GM18858 (cell line): ENCODE results near the gene SLC7A4.
"Not testable (repeated sequence)": the region's sequence is repeated elsewhere in the genome, so short reads cannot be mapped to it uniquely, and the experiment has no call there.

Source experiments
- ATAC-seq: cut with Tn5 transposase; IDR thresholded peaks from one replicate; pipeline ENCODE4 v1.9.1; 2021; ENCODE audit not compliant: unreplicated experiment

Gene SLC7A4

GRCh38 chr22:21022955-21023614 lies 9.3 kb downstream of the SLC7A4 start:
- ATAC-seq = no peak

GRCh38 chr22:21022507-21022906 lies 9.9 kb downstream of the SLC7A4 start:
- ATAC-seq = no peak

GRCh38 chr22:21020802-21021429 lies 11.4 kb downstream of the SLC7A4 start:
- no peak for ATAC-seq

- no peak for ATAC-seq
Measured at GRCh38 chr22:21018314-21018713, 14.0 kb downstream of the SLC7A4 start.

- no peak for ATAC-seq
Measured at GRCh38 chr22:21016644-21017420, 15.5 kb downstream of the SLC7A4 start.

GRCh38 chr22:21015466-21016006 lies 16.8 kb downstream of the SLC7A4 start:
- no peak for ATAC-seq

GRCh38 chr22:21014726-21015465 lies 17.5 kb downstream of the SLC7A4 start, which contains the start of gene P2RX6:
Gene P2RX6 (plus strand): TSS chr22:21015165. CDS start chr22:21015175, 10 bp downstream.
- ATAC-seq = no peak

GRCh38 chr22:21014202-21014725 lies 18.1 kb downstream of the SLC7A4 start:
- ATAC-seq = peak; percentile 83

GRCh38 chr22:21013657-21014201 lies 18.6 kb downstream of the SLC7A4 start:
- no peak for ATAC-seq

- ATAC-seq = no peak
Measured at GRCh38 chr22:21012446-21013407, 19.6 kb downstream of the SLC7A4 start.

- no peak for ATAC-seq
Measured at GRCh38 chr22:21010426-21011113, 21.8 kb downstream of the SLC7A4 start.

GRCh38 chr22:21009638-21010425 lies 22.5 kb downstream of the SLC7A4 start:
- no peak for ATAC-seq

GRCh38 chr22:21009208-21009607 lies 23.2 kb downstream of the SLC7A4 start:
- not testable (repeated sequence) for ATAC-seq

GRCh38 chr22:21003782-21004181 lies 28.6 kb downstream of the SLC7A4 start:
- ATAC-seq = no peak

- ATAC-seq = peak; percentile 69
Measured at GRCh38 chr22:21001601-21002325, 30.6 kb downstream of the SLC7A4 start, which contains the start of gene THAP7. Gene THAP7 (minus strand): TSS chr22:21002118. CDS start chr22:21001911, 207 bp downstream.

- no peak for ATAC-seq
Measured at GRCh38 chr22:21000987-21001600, 31.3 kb downstream of the SLC7A4 start.
